Breast epithelium (tissue), 3 donors: ENCODE measurements around the gene LPGAT1.

Experiments used
- POLR2AphosphoS5 ChIP-seq, 3 donors: sonication (generic); formaldehyde crosslinking; IDR thresholded peaks; one replicate each; pipeline ENCODE4 v1.6.1; 2017; ENCODE audit warnings: antibody characterized with exemption in 3 of 3
- TF ChIP-seq, protein P1 (sequence below), 3 donors: fragments of 450-650 bp; IDR thresholded peaks; one replicate each; pipeline ENCODE4 v1.5.1; 2016 to 2017; ENCODE audit warnings: antibody characterized with exemption in 3 of 3, mild to moderate bottlenecking in 3 of 3, moderate library complexity in 3 of 3

DNA sequence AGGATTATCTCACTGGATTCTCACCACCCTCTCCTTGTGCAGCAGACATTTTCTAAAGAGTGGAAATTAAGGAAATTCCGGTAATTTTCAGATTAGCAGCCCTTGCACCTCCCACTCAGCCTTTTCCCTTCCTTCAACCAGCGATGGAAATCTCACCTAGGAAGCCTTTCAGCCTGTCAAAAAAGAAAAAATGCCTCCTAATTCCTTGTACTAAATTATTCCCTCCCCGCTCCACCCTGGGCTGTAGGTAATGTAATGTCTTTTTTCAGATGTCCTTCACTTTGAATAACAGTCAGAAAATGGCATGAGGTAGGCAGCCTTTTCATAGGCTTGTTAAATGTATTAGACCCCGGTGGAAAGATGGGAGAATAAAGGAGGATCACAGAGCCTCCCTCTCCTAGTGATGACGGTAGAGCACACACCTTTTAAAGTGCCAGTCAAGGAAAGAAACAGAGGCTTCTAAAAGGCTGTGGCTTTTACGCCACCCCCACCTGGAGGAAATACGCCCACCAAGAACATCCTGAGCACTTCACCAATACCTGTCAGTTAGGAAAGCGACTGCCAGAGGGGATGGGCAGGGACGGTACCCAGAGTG is 92.4 kb downstream of the LPGAT1 start:
- TF ChIP-seq, protein P1, sequence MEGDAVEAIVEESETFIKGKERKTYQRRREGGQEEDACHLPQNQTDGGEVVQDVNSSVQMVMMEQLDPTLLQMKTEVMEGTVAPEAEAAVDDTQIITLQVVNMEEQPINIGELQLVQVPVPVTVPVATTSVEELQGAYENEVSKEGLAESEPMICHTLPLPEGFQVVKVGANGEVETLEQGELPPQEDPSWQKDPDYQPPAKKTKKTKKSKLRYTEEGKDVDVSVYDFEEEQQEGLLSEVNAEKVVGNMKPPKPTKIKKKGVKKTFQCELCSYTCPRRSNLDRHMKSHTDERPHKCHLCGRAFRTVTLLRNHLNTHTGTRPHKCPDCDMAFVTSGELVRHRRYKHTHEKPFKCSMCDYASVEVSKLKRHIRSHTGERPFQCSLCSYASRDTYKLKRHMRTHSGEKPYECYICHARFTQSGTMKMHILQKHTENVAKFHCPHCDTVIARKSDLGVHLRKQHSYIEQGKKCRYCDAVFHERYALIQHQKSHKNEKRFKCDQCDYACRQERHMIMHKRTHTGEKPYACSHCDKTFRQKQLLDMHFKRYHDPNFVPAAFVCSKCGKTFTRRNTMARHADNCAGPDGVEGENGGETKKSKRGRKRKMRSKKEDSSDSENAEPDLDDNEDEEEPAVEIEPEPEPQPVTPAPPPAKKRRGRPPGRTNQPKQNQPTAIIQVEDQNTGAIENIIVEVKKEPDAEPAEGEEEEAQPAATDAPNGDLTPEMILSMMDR (IDR thresholded peaks at IDR 0.05), result no peak
- TF ChIP-seq POLR2AphosphoS5 (IDR thresholded peaks at IDR 0.05), result no peak
